ENCODE data around the gene CRISPLD2. TPM values are rescaled to one million over a fixed set of nuclear protein-coding genes. Genes with fewer than 3 reads are reported as not detected.

CRISPLD2 gene
- polyA plus RNA-seq, 1 donor from 2014 or later: 0.06 TPM

DNA sequence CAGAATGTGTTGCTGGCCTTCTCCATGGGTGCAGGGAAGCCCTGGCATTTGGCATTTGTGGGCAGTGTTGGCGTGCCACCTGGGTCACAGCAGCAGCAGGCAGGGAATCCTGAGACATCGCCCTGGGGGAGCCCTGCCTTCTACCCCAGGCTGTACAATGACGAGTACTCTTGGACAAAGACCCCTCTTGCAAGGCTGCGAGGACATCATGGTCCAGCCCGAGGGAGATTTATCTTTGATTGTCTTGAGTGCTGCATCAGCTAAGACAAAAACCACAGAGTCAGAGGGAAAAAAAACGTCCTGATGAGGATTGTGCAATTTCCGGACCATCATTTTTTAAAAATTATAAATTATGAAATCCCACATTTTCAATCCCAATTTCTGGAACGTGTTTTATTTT is 3.7 kb downstream of the CRISPLD2 start:
- no peaks in the 10 kb centered on the region for H3K9me2 ChIP-seq (ENCODE audit: insufficient read depth, low read length)
- TF ChIP-seq RAD21 (conservative IDR thresholded peaks at IDR 0.05): no peak
- TF ChIP-seq, protein P1, sequence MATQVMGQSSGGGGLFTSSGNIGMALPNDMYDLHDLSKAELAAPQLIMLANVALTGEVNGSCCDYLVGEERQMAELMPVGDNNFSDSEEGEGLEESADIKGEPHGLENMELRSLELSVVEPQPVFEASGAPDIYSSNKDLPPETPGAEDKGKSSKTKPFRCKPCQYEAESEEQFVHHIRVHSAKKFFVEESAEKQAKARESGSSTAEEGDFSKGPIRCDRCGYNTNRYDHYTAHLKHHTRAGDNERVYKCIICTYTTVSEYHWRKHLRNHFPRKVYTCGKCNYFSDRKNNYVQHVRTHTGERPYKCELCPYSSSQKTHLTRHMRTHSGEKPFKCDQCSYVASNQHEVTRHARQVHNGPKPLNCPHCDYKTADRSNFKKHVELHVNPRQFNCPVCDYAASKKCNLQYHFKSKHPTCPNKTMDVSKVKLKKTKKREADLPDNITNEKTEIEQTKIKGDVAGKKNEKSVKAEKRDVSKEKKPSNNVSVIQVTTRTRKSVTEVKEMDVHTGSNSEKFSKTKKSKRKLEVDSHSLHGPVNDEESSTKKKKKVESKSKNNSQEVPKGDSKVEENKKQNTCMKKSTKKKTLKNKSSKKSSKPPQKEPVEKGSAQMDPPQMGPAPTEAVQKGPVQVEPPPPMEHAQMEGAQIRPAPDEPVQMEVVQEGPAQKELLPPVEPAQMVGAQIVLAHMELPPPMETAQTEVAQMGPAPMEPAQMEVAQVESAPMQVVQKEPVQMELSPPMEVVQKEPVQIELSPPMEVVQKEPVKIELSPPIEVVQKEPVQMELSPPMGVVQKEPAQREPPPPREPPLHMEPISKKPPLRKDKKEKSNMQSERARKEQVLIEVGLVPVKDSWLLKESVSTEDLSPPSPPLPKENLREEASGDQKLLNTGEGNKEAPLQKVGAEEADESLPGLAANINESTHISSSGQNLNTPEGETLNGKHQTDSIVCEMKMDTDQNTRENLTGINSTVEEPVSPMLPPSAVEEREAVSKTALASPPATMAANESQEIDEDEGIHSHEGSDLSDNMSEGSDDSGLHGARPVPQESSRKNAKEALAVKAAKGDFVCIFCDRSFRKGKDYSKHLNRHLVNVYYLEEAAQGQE (IDR thresholded peaks at IDR 0.05; ENCODE audit: borderline replicate concordance): no peak
- no peak for TF ChIP-seq MXI1 (conservative IDR thresholded peaks at IDR 0.05; ENCODE audit: poor library complexity, severe bottlenecking)
- no peak for TF ChIP-seq EZH2 (IDR thresholded peaks at IDR 0.05; ENCODE audit: borderline replicate concordance, insufficient read depth, low read length, poor library complexity, severe bottlenecking)
- TF ChIP-seq POLR2AphosphoS5 (IDR thresholded peaks at IDR 0.05): no peak
- no peak for TF ChIP-seq EP300 (conservative IDR thresholded peaks at IDR 0.05; ENCODE audit: poor library complexity, severe bottlenecking)
- no peak for TF ChIP-seq SMC3 (conservative IDR thresholded peaks at IDR 0.05; ENCODE audit: poor library complexity)
- TF ChIP-seq, protein P2, sequence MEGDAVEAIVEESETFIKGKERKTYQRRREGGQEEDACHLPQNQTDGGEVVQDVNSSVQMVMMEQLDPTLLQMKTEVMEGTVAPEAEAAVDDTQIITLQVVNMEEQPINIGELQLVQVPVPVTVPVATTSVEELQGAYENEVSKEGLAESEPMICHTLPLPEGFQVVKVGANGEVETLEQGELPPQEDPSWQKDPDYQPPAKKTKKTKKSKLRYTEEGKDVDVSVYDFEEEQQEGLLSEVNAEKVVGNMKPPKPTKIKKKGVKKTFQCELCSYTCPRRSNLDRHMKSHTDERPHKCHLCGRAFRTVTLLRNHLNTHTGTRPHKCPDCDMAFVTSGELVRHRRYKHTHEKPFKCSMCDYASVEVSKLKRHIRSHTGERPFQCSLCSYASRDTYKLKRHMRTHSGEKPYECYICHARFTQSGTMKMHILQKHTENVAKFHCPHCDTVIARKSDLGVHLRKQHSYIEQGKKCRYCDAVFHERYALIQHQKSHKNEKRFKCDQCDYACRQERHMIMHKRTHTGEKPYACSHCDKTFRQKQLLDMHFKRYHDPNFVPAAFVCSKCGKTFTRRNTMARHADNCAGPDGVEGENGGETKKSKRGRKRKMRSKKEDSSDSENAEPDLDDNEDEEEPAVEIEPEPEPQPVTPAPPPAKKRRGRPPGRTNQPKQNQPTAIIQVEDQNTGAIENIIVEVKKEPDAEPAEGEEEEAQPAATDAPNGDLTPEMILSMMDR (IDR thresholded peaks at IDR 0.05; ENCODE audit: poor library complexity, severe bottlenecking): no peak
- TF ChIP-seq TAF1 (IDR thresholded peaks at IDR 0.05; ENCODE audit: low read depth): no peak
- H3K4me2 ChIP-seq (ENCODE audit: low read length): no peak overlapping the region
- H4K20me1 ChIP-seq (ENCODE audit: insufficient read depth): no peaks in the 10 kb centered on the region
- H3K27me3 ChIP-seq (ENCODE audit: insufficient read depth, low read depth, low read length): peaks cover 23% of the 10 kb centered on the region
- no peak overlapping the region for H3K4me3 ChIP-seq (ENCODE audit: low read length)
- no peak overlapping the region for H3K9ac ChIP-seq (ENCODE audit: low read length)
- H3K27ac ChIP-seq (ENCODE audit: low read length): no peak overlapping the region
- H3F3A ChIP-seq (ENCODE audit: insufficient read depth, low read length, poor library complexity, severe bottlenecking): no peaks in the 10 kb centered on the region
- no peaks in the 10 kb centered on the region for H3K36me3 ChIP-seq (ENCODE audit: insufficient read depth, low read length)
- H2AFZ ChIP-seq (ENCODE audit: low read depth, low read length): no peak overlapping the region
- no peaks in the 10 kb centered on the region for H3K9me3 ChIP-seq (ENCODE audit: low read length)
- no peaks in the 10 kb centered on the region for H3K79me2 ChIP-seq (replicated peaks; ENCODE audit: insufficient read depth, low read length)

DNA sequence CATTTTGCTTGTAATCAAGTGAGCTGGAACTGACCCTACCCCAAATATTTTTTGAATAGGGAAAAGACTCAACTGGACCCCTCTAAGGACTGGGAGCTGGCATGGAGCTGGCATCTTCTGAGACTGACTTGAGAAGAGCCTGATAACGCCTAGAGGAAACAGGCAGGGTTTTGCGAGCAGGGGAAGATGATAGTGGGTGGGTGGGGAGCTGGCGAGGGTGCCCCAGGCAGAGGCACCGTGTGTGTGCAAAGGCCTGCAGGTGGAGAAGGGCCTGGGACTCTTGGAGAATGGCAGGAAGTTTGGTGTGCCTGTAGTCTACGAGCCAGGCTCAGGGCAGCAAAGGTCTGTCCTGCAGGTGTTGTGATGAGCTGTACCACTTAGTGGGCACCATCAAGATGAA is 4.1 kb downstream of the CRISPLD2 start:
- TF ChIP-seq TAF1 (IDR thresholded peaks at IDR 0.05; ENCODE audit: low read depth): no peak
- TF ChIP-seq EP300 (conservative IDR thresholded peaks at IDR 0.05; ENCODE audit: poor library complexity, severe bottlenecking): no peak
- no peak for TF ChIP-seq SMC3 (conservative IDR thresholded peaks at IDR 0.05; ENCODE audit: poor library complexity)
- TF ChIP-seq MXI1 (conservative IDR thresholded peaks at IDR 0.05; ENCODE audit: poor library complexity, severe bottlenecking): no peak
- no peak for TF ChIP-seq EZH2 (IDR thresholded peaks at IDR 0.05; ENCODE audit: borderline replicate concordance, insufficient read depth, low read length, poor library complexity, severe bottlenecking)
- TF ChIP-seq POLR2AphosphoS5 (IDR thresholded peaks at IDR 0.05): no peak
- TF ChIP-seq RAD21 (conservative IDR thresholded peaks at IDR 0.05): no peak
- TF ChIP-seq, protein P2 (IDR thresholded peaks at IDR 0.05; ENCODE audit: poor library complexity, severe bottlenecking): no peak
- TF ChIP-seq, protein P1 (IDR thresholded peaks at IDR 0.05; ENCODE audit: borderline replicate concordance): no peak
- H4K20me1 ChIP-seq (ENCODE audit: insufficient read depth): no peaks in the 10 kb centered on the region
- peaks cover 21% of the 10 kb centered on the region for H3K27me3 ChIP-seq (ENCODE audit: insufficient read depth, low read depth, low read length)
- H3K27ac ChIP-seq (ENCODE audit: low read length): no peak overlapping the region
- H3K9me2 ChIP-seq (ENCODE audit: insufficient read depth, low read length): no peaks in the 10 kb centered on the region
- no peak overlapping the region for H3K4me3 ChIP-seq (ENCODE audit: low read length)
- no peaks in the 10 kb centered on the region for H3K79me2 ChIP-seq (replicated peaks; ENCODE audit: insufficient read depth, low read length)
- H3K36me3 ChIP-seq (ENCODE audit: insufficient read depth, low read length): no peaks in the 10 kb centered on the region
- H3K9me3 ChIP-seq (ENCODE audit: low read length): no peaks in the 10 kb centered on the region
- no peak overlapping the region for H3K9ac ChIP-seq (ENCODE audit: low read length)
- H3K4me2 ChIP-seq (ENCODE audit: low read length): no peak overlapping the region
- no peak overlapping the region for H2AFZ ChIP-seq (ENCODE audit: low read depth, low read length)
- H3F3A ChIP-seq (ENCODE audit: insufficient read depth, low read length, poor library complexity, severe bottlenecking): no peaks in the 10 kb centered on the region
